ENCODE measurements around the gene DOCK2.

DOCK2 gene

DNA sequence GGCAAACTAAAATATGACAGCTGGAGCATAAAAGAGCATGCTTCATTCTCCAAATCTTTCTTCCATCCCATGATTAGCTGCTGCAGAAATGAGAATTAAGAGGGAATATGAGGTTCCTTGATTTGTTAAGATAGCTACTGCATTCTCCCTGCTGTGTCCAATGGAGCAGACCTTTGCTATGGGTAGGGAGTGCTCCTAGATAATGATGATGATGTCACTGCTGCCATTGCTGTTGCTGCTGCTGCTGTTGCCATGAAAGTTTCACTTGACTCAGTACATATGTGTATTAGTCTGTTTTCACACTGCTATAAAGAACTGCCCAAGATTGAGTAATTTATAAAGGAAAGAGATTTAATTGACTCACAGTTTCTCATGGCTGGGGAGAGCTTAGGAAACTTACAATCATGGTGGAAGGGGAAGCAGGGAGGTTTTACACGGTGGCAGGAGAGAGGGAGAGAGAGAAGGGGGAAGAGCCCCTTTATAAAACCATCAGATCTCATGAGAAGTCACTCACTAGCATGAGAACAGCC lies 214.3 kb downstream of the DOCK2 start:
- no peak for DNase-seq (ENCODE audit: low spot score)
- TF ChIP-seq, protein P1, sequence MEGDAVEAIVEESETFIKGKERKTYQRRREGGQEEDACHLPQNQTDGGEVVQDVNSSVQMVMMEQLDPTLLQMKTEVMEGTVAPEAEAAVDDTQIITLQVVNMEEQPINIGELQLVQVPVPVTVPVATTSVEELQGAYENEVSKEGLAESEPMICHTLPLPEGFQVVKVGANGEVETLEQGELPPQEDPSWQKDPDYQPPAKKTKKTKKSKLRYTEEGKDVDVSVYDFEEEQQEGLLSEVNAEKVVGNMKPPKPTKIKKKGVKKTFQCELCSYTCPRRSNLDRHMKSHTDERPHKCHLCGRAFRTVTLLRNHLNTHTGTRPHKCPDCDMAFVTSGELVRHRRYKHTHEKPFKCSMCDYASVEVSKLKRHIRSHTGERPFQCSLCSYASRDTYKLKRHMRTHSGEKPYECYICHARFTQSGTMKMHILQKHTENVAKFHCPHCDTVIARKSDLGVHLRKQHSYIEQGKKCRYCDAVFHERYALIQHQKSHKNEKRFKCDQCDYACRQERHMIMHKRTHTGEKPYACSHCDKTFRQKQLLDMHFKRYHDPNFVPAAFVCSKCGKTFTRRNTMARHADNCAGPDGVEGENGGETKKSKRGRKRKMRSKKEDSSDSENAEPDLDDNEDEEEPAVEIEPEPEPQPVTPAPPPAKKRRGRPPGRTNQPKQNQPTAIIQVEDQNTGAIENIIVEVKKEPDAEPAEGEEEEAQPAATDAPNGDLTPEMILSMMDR (IDR thresholded peaks at IDR 0.05; ENCODE audit: extremely low read depth, missing control alignments), result no peak

DNA sequence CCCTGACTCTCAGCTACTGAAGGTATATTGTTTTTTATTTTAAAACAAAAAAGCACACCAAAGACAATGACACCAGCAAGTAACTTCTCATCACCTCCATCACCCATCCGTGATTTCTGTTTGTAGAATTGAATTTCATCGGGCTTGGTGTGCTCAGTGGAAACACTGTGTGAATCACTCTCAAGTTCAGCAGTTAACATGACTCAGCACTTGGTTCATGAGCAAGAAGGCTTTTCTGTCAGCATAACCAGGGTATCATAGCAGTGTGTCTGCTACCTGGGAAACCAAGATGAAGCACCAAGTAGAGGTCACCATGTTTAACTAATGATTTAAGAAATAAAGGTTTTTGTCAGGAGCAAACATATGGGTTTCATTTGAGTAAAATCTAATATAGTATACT lies 219.5 kb downstream of the DOCK2 start:
- no peak for DNase-seq (ENCODE audit: low spot score)
- TF ChIP-seq, protein P1 (IDR thresholded peaks at IDR 0.05; ENCODE audit: extremely low read depth, missing control alignments), result no peak

GRCh38 chr5:169860585-169860984 lies 223.5 kb downstream of the DOCK2 start:
- DNase-seq (ENCODE audit: low spot score), result peak; percentile 16
- TF ChIP-seq, protein P1 (IDR thresholded peaks at IDR 0.05; ENCODE audit: extremely low read depth, missing control alignments), result no peak

DNA sequence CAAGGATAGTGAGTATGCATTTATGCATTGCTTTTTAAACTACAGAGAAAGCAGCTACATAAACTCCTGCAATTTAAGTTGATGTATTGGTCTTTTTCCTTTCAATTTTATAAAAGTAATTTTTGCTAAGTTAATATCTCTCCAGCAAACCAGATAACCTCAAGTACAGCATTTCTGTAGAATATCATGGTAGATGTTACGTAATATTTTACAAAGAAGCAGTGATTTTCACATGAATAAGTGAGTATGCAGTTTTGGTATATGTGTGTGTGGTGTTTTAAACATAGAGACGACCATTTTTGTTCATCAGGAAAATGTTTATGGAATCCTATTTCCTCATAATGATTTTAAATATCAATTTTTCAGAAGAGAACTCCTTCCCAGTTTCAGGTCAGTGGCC lies 224.4 kb downstream of the DOCK2 start:
- TF ChIP-seq, protein P1 (IDR thresholded peaks at IDR 0.05; ENCODE audit: extremely low read depth, missing control alignments), result no peak
- no peak for DNase-seq (ENCODE audit: low spot score)

DNA sequence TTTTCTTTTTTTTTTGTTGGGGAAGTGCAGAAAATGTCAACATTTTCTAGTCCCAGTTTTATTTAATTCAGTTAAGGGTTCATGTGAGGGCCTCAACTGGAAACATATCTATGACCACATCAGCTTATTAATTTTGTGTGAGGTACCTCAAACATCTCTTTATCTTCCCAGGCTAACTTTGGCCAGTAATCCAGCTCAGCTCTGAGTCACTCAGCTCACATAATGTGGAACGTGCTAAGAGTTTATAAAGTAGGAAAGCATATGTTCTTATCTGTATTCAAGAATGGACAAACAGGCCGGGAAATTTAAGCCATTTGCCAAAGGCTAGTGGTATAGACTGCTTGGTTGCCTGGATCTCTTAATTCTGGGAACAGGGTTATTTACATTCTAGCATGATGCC lies 224.9 kb downstream of the DOCK2 start:
- TF ChIP-seq, protein P1 (IDR thresholded peaks at IDR 0.05; ENCODE audit: extremely low read depth, missing control alignments), result no peak
- DNase-seq (ENCODE audit: low spot score), result no peak

GRCh38 chr5:169862391-169862811 lies 225.3 kb downstream of the DOCK2 start:
- DNase-seq (ENCODE audit: low spot score), result no peak
- TF ChIP-seq, protein P1 (IDR thresholded peaks at IDR 0.05; ENCODE audit: extremely low read depth, missing control alignments), result no peak

GRCh38 chr5:169864483-169864882 lies 227.4 kb downstream of the DOCK2 start:
- TF ChIP-seq, protein P1 (IDR thresholded peaks at IDR 0.05; ENCODE audit: extremely low read depth, missing control alignments), result no peak

More at GRCh38 chr5:169864483-169864882, 227.4 kb downstream of the DOCK2 start:
- no peak for DNase-seq (ENCODE audit: low spot score)
